Measurements from ENCODE around the gene TMEM150C. TPM values are rescaled to one million over a fixed set of nuclear protein-coding genes. Genes with fewer than 3 reads are reported as not detected.

TMEM150C gene
- total and polyA plus RNA-seq, 4 donors: 4.8 to 8.7 (median 5.2) TPM

GRCh38 chr4:82450966-82451755, 110.6 kb downstream of the TMEM150C start:
- H3K27ac ChIP-seq (ENCODE audit: low read depth in 1 of 2, low read length in 2 of 2): no peak overlapping the region
- no peak for DNase-seq (ENCODE audit: low spot score)
- H3K36me3 ChIP-seq (ENCODE audit: control insufficient read depth in 4 of 4, insufficient read depth in 3 of 4, low read depth in 1 of 4, low read length in 3 of 4): peaks cover 0 to 26% (median 17%) of the 10 kb centered on the region in 4 donors
- no peaks in the 10 kb centered on the region for H3K4me1 ChIP-seq (ENCODE audit: control insufficient read depth in 4 of 4, insufficient read depth in 4 of 4, low read length in 3 of 4)
- no peak overlapping the region for H3K9ac ChIP-seq (ENCODE audit: low read depth in 1 of 2, low read length in 2 of 2)
- WGBS: 94% methylated on average over 13 of the region's 13 CpGs
- H3K9me3 ChIP-seq (ENCODE audit: control insufficient read depth in 4 of 4, low read length in 3 of 4): no peaks in the 10 kb centered on the region
- no peak overlapping the region for H3K4me3 ChIP-seq (ENCODE audit: low read depth in 1 of 3, low read length in 3 of 3)
- no peaks in the 10 kb centered on the region for H3K27me3 ChIP-seq (ENCODE audit: control insufficient read depth in 4 of 4, insufficient read depth in 4 of 4, low read length in 3 of 4)
- TF ChIP-seq NR2F2 (IDR thresholded peaks at IDR 0.05): no peak
- TF ChIP-seq JUND (IDR thresholded peaks at IDR 0.05): no peak
- no peak for TF ChIP-seq MAX (IDR thresholded peaks at IDR 0.05)
- TF ChIP-seq GABPA (IDR thresholded peaks at IDR 0.05 in 1 of 2, conservative IDR thresholded peaks at IDR 0.05 in 1 of 2): no peak
- TF ChIP-seq HNF4G (IDR thresholded peaks at IDR 0.05): no peak
- no peak for TF ChIP-seq TAF1 (conservative IDR thresholded peaks at IDR 0.05)
- no peak for TF ChIP-seq CTCF (IDR thresholded peaks at IDR 0.05; ENCODE audit: low read depth, low read length, missing input control)
- no peak for TF ChIP-seq EGR1 (IDR thresholded peaks at IDR 0.05; ENCODE audit: low read depth in 2 of 2)
- no peak for TF ChIP-seq SP1 (IDR thresholded peaks at IDR 0.05)
- no peak for TF ChIP-seq FOXA1 (IDR thresholded peaks at IDR 0.05)
- no peak for TF ChIP-seq ZBTB33 (IDR thresholded peaks at IDR 0.05)
- no peak for TF ChIP-seq HNF4A (conservative IDR thresholded peaks at IDR 0.05)
- TF ChIP-seq RAD21 (IDR thresholded peaks at IDR 0.05): no peak
- no peak for TF ChIP-seq REST (IDR thresholded peaks at IDR 0.05)
- TF ChIP-seq RXRA (IDR thresholded peaks at IDR 0.05): no peak
- TF ChIP-seq YY1 (IDR thresholded peaks at IDR 0.05): no peak
- no peak for TF ChIP-seq ATF3 (IDR thresholded peaks at IDR 0.05)
- TF ChIP-seq FOXA2 (IDR thresholded peaks at IDR 0.05): no peak

Data from liver (tissue), 9 donors.